Measurements from ENCODE around the gene CRIP1. TPM values are rescaled to one million over a fixed set of nuclear protein-coding genes. Genes with fewer than 3 reads are reported as not detected.
A peak's percentile ranks its signal among the peaks of the same experiment; 100 is the strongest.

CRIP1 gene
- polyA plus RNA-seq, 1 donor from 2014 or later, result 1,925 TPM

DNA sequence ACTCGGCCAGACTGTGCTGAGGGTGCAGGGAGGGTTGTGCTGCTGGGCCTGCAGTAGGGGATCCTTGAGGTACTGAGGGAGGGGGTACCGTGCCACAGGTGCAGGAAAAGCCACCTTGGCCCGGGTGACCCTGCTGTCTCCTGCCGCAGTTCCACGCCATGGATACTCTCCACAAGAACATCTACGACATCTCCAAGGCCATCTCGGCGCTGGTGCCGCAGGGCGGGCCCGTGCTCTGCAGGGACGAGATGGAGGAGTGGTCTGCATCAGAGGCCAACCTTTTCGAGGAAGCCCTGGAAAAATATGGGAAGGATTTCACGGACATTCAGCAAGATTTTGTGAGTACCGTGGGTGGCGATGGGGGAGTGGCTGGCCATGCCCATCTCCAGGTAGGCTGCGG is 26.1 kb upstream of the CRIP1 start:
- H3K27me3 Mint-ChIP-seq, result no peaks in the 10 kb centered on the region
- no peaks in the 10 kb centered on the region for H3K4me1 Mint-ChIP-seq
- H3K27ac Mint-ChIP-seq, result no peak overlapping the region
- no peaks in the 10 kb centered on the region for H3K9me3 Mint-ChIP-seq
- no peak overlapping the region for H3K4me3 Mint-ChIP-seq
- peaks cover 2% of the 10 kb centered on the region for H3K36me3 Mint-ChIP-seq

DNA sequence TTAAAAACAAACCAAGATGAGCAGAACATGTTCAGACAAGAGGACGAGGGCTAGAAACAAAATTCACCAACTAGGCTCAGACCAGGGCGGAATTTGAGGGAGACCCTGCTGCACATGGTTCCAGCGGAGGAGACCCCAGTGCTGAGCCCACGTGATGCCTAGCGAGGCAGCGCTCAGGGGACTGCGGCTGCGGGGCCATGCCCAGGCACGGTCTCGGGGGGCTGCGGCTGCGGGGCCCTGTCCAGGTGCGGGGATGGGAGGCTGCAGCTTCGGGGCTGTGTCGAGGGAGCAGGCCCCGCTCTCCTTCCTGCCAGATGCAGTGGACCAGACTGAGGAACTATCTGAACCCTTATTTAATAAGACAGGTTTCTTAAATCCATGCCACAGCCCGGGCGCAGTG is 24.8 kb upstream of the CRIP1 start:
- H3K27ac Mint-ChIP-seq, result no peak overlapping the region
- H3K4me1 Mint-ChIP-seq, result no peaks in the 10 kb centered on the region
- no peak overlapping the region for H3K4me3 Mint-ChIP-seq
- no peaks in the 10 kb centered on the region for H3K27me3 Mint-ChIP-seq
- H3K9me3 Mint-ChIP-seq, result no peaks in the 10 kb centered on the region
- H3K36me3 Mint-ChIP-seq, result peaks cover 2% of the 10 kb centered on the region

DNA sequence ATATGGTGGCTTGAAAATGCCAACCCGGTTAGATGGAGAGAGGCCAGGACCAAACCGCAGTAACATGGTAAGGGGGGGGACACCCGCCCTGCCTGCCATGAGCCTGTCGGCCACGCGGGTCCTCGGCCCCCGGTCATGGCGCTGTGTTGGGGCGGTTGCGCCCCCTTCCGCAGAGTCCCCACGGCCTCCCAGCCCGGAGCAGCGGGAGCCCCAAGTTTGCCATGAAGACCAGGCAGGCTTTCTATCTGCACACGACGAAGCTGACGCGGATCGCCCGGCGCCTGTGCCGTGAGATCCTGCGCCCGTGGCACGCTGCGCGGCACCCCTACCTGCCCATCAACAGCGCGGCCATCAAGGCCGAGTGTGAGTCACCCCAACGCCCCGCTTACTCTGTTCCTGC is 22.2 kb upstream of the CRIP1 start:
- Mint-ChIP-seq H3K4me3 (no peak overlapping the region), H3K27me3 (no peaks in the 10 kb centered on the region), H3K36me3 (peaks cover 2% of the 10 kb centered on the region), H3K4me1 (no peaks in the 10 kb centered on the region), H3K9me3 (no peaks in the 10 kb centered on the region), H3K27ac (no peak overlapping the region)

DNA sequence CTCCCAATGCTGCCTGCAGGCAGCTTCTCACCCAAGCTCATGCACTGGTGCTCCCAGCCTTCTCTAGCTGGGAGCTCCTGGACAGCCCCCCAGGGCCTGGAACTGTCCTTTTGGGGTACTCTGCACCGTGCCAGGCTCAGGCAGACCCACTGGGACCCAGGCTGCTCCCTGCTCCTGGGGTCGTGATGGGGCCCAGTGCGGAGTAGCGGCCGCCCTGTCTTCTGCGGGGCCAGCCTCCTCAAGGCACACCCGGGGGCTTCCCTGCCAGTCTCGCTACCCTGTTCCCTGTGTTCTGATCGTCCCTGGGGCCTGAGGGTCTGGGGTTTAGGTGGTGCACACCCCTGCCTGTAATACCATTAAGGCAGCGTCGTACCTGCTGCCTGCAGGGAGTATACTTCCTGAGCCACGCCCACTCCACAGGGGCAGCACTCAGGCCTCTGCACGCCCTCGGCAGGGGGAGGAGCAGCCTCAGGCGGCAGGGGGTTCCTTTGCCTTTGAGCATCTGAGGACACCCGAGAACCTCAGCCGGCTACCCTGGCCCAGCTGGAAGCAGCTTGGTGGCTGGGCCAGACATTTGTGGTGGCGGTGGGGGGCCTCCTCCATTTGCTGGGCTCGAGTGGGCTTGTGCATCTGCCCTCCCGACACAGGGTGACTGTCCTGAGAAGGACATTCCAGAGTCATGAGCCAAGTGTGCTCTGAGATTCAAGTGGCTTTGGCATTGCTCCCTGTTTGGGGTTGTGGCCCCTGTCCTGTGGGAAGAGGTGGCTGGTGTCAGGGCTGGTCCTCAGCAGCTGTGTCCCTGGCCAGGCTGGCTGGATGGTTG is 21.3 kb upstream of the CRIP1 start:
- no peaks in the 10 kb centered on the region for H3K9me3 Mint-ChIP-seq
- H3K27me3 Mint-ChIP-seq, result no peaks in the 10 kb centered on the region
- H3K4me1 Mint-ChIP-seq, result no peaks in the 10 kb centered on the region
- H3K4me3 Mint-ChIP-seq, result no peak overlapping the region
- no peak overlapping the region for H3K27ac Mint-ChIP-seq
- H3K36me3 Mint-ChIP-seq, result peaks cover 2% of the 10 kb centered on the region

DNA sequence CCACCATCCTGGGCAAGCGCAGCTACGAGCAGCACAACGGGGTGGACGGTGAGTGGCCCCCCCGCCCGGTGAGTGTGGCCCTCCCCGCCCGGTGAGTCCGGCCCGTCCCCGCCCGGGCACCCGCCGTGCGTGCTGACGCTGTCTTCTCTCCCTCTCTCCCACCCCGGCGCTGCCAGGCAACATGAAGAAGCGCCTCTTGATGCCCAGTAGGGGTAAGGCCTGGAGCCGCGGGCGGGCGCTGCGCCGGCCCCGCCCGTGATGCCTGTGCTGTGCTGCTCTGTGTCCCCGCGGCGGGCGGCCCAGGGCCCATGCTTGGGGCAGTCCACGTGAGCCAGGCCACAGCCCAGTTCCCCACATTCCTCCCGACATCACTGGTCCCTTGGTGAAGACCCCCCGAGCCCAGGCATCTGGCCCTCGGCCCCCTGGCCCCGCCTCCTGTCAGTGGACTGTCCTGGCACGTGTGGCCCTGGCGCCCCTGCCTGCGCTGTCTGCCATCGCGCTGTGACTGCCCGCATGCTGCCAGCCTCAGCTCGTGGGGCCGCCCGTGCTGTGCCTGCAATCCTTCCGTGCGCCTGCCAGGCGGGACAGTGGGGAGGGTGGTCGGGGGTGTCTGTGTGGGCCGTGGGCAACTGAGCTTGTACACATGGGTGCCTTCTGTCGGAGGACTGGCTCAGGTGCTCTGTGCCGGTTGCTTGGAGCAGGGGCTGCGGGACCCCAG is 20.0 kb upstream of the CRIP1 start:
- Mint-ChIP-seq H3K4me1 (no peaks in the 10 kb centered on the region), H3K36me3 (no peaks in the 10 kb centered on the region), H3K27ac (no peak overlapping the region), H3K9me3 (no peaks in the 10 kb centered on the region), H3K27me3 (no peaks in the 10 kb centered on the region), H3K4me3 (no peak overlapping the region)

DNA sequence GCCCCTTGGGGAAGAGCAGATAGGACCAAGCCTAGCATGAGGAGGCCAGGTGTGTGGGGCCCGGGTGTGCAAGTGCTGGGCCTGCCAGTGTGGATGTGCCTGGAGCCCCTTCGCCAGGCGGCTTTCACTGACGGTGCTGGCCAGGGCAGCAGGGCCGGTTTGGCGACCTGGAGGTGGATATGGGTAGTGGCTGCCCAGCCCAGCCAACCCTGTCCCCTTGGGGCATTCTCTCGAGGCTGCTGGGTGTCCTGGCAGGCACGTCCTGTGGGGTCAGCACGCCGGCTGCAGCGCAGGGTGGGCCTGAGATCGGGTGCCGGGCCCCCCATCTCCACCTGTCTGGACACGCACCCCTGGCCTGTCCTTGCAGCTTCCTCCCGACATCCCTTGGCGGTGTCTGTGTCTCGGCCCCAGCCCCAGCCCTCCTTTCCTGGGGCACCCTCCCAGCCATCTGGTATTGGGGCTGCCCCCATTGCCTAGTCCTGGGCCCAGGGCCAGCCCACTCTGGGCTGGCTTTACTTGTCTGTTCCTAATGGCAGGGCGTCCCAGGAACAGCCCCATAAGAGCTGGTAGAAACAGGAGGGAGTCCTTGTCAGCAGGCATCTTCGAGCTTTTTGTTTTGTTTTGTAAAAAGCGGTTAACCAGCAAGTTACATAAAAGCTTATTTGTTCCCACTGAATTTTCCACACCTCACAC is 19.3 kb upstream of the CRIP1 start:
- Mint-ChIP-seq H3K27ac (no peak overlapping the region), H3K36me3 (no peaks in the 10 kb centered on the region), H3K27me3 (no peaks in the 10 kb centered on the region), H3K4me3 (no peak overlapping the region), H3K4me1 (no peaks in the 10 kb centered on the region), H3K9me3 (no peaks in the 10 kb centered on the region)

DNA sequence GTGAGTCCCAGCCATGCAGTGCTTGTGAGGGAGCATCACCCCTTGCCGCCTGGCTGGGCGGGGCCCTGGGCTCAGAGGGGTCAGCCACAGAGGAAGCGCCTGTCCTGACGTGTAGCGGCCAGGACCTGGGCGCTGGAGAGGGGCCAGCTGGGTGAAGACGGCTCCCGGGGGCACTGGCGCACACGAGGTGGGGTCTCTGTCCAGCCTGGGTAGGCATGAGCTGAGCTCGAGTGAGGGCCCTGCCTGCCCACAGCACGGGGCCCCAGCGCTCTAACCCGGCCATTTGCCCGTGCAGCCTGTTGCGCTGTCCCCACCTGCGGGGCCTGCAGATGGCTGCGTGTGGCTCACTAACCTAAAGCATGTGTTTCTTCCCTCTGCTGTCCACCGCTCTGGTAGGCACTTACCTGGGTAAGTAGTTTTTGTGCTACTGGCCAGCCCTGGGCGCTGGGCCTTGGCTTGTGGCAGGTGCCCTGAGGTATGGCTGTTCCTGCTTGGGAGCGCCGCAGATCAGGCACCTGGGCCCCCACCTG is 18.7 kb upstream of the CRIP1 start:
- Mint-ChIP-seq H3K36me3 (no peaks in the 10 kb centered on the region), H3K4me3 (no peak overlapping the region), H3K27ac (no peak overlapping the region), H3K27me3 (no peaks in the 10 kb centered on the region), H3K4me1 (no peaks in the 10 kb centered on the region), H3K9me3 (no peaks in the 10 kb centered on the region)

DNA sequence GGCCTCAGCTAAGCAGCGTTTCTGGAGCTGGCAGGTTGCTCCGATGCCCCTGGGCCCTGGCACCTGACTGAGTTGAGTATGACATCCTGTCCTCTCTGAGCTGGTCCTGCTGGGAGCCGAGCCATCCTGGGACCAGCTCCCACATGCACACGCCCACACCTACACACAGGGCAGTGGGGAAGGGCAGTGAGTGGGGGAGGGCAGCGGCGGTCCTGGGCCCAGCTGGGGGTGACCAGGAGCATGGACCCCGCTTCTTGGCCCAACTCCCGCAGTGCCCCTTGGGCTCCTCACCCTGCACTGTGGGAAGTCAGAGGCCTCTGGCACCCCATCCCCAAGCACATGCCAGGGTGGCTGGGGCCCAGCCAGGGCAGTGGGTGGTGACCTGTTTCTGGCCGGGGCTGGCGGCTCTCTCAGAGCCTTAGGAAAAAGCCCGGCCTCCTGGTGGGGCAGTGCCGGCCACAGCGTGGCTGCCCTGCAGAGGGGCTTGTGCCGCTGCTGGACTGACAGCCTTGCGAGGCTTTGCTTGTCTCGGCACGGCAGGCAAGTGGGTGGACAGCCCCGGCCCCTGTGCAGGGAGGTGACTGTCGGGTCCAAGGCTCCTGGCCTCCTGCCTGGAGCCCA is 18.0 kb upstream of the CRIP1 start:
- no peak overlapping the region for H3K27ac Mint-ChIP-seq
- no peaks in the 10 kb centered on the region for H3K27me3 Mint-ChIP-seq
- no peaks in the 10 kb centered on the region for H3K4me1 Mint-ChIP-seq
- no peaks in the 10 kb centered on the region for H3K9me3 Mint-ChIP-seq
- H3K36me3 Mint-ChIP-seq, result no peaks in the 10 kb centered on the region
- no peak overlapping the region for H3K4me3 Mint-ChIP-seq

DNA sequence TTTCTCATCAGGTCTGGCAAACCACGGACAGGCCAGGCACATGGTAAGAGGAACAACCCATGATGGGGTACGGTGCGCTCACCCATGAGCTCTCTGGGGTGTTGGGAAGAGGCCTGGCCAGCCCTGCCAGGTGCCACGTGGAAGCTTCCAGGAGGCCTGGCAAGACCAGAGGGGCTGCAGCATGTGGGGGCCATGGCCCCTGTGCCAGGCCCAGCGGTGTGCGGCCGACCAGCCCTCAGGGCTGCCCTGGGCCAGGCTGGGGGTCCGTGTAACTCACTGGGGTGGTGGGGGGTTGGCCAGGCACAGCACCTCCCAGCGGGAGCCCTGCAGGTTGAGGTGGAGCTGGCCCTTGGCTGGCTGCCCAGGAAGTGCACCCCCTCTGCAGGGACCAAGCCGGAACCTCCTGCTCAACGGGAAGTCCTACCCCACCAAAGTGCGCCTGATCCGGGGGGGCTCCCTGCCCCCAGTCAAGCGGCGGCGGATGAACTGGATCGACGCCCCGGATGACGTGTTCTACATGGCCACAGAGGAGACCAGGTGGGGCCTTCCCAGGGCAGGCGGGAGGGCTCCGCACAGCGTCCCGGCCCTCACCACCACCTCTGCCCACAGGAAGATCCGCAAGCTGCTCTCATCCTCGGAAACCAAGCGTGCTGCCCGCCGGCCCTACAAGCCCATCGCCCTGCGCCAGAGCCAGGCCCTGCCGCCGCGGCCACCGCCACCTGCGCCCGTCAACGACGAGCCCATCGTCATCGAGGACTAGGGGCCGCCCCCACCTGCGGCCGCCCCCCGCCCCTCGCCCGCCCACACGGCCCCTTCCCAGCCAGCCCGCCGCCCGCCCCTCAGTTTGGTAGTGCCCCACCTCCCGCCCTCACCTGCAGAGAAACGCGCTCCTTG is 17.0 kb upstream of the CRIP1 start:
- Mint-ChIP-seq H3K4me3 (peak overlapping the region in 1 of 4 donors; percentile 12), H3K9me3 (no peaks in the 10 kb centered on the region), H3K4me1 (no peaks in the 10 kb centered on the region), H3K27ac (no peak overlapping the region), H3K27me3 (no peaks in the 10 kb centered on the region), H3K36me3 (no peaks in the 10 kb centered on the region)

DNA sequence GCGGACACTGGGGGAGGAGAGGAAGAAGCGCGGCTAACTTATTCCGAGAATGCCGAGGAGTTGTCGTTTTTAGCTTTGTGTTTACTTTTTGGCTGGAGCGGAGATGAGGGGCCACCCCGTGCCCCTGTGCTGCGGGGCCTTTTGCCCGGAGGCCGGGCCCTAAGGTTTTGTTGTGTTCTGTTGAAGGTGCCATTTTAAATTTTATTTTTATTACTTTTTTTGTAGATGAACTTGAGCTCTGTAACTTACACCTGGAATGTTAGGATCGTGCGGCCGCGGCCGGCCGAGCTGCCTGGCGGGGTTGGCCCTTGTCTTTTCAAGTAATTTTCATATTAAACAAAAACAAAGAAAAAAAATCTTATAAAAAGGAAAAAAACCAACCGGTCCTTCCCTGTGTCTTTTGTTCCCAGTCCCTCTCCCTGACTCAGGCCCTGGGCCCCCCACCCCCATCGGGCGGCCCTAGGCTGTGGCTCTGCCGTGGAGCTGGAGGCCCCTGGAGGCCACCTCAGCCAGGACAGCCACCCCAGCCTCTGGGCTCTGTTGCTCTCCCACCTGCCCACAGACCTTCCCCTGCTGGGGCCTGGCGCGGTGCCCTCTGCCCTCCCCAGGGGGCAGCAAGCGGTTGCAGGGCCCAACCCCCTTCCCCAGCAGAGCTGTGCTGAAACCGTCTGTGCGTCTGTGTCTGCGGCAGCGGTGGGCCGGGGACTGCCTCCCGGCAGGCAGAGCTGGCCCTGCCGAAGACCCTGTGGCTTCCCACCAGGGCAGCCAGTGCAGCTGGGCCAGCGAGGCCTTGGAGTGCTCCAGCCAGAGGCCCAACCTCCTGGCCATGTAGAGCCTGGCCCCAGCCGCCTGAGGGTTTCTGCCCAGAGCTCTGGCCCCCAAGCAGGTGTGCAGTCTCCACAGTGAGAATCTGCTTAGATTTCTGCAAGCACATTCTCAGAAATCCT is 16.1 kb upstream of the CRIP1 start:
- Mint-ChIP-seq H3K36me3 (no peaks in the 10 kb centered on the region), H3K4me3 (no peak overlapping the region), H3K9me3 (no peaks in the 10 kb centered on the region), H3K4me1 (no peaks in the 10 kb centered on the region), H3K27ac (no peak overlapping the region), H3K27me3 (peaks cover 2% of the 10 kb centered on the region)

DNA sequence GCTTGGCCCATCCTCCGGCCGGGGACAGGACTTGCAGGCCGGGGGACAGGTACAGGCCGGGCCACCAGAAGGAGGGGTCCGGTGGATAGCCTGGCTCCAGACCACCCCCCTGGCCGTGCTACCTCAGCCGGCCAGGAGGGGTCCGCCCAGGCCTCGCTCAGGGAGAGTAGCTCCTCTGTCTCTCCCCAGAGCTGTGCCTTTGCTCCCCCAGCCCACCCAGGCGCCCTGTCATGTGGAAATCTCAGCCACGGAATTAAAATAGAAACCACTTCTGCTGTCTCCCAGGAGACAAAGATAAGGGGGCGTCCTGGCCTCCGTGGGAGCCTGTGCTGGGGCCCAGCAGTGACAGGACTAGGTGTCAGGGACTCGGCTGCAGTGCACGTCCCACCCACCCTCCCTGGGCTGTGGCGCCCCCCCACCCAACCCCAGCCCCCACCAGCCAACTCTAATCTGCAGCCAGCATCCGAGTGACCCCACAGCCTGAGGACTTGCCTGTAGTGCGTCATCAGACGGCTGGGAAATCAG is 15.3 kb upstream of the CRIP1 start:
- no peaks in the 10 kb centered on the region for H3K4me1 Mint-ChIP-seq
- no peak overlapping the region for H3K27ac Mint-ChIP-seq
- H3K36me3 Mint-ChIP-seq, result no peaks in the 10 kb centered on the region
- peaks cover 3% of the 10 kb centered on the region for H3K27me3 Mint-ChIP-seq
- H3K9me3 Mint-ChIP-seq, result no peaks in the 10 kb centered on the region
- no peak overlapping the region for H3K4me3 Mint-ChIP-seq

DNA sequence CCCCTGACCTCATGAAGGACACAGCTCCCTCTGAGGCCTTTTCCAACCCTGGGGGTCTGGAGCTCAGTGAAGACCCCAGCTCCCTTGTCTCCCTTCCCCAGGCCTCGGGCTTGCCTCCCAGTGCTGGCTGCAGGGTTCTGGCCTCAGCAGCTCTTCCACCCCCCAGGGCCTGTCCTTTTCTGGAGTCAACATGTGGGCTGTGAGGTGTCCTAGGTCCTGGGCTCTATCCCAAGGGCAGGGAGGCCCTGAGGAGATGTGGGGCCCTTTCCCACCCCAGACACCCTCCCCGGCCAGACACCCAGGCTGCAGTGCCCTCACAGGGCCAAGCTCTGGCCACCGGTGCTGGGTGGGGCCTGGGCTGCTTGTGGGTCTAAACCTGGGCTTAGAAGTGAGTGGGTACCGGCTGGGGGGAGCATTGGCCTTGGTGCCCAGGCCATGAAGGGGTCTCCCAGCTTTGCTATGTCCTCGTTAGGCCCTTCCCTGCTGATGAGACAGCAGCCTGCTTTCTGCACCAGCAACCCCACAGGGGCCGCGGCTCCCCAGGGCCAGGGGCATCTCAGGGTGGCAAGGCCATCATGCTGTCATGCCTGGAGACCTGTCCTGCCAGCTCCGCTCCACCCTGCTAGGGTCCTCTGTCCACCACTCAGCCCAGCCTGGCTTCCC is 14.7 kb upstream of the CRIP1 start:
- Mint-ChIP-seq H3K4me1 (peaks cover 0 to 2% (median 0%) of the 10 kb centered on the region in 3 donors), H3K27ac (no peak overlapping the region), H3K4me3 (no peak overlapping the region), H3K9me3 (no peaks in the 10 kb centered on the region), H3K27me3 (peaks cover 3% of the 10 kb centered on the region), H3K36me3 (no peaks in the 10 kb centered on the region)

Data from IgD-negative memory B cell (primary cell).